Fibroblast of the conjunctiva (primary cell): Measurements from ENCODE around the gene PALLD.
"Not testable (repeated sequence)": the region's sequence is repeated elsewhere in the genome, so short reads cannot be mapped to it uniquely, and the experiment has no call there.

Source experiments
- DNase-seq: peaks from one replicate; pipeline ENCODE4 v3.0.0-alpha.2; 2010; ENCODE audit warnings: low read depth

PALLD gene

GRCh38 chr4:168678751-168679366 is 182.0 kb downstream of the PALLD start:
- no peak for DNase-seq

- DNase-seq: no peak
Observed at GRCh38 chr4:168679397-168679796, 182.5 kb downstream of the PALLD start.

- DNase-seq: no peak
Observed at GRCh38 chr4:168679819-168680218, 183.0 kb downstream of the PALLD start.

- DNase-seq: no peak
Observed at GRCh38 chr4:168682898-168683500, 186.1 kb downstream of the PALLD start.

- DNase-seq: no peak
Observed at GRCh38 chr4:168683595-168683994, 186.7 kb downstream of the PALLD start.

GRCh38 chr4:168685136-168685809 is 188.4 kb downstream of the PALLD start:
- no peak for DNase-seq

- no peak for DNase-seq
Observed at GRCh38 chr4:168688584-168688983, 191.7 kb downstream of the PALLD start.

- DNase-seq: no peak
Observed at GRCh38 chr4:168689791-168690190, 192.9 kb downstream of the PALLD start.

GRCh38 chr4:168690199-168690598 is 193.3 kb downstream of the PALLD start:
- no peak for DNase-seq

- DNase-seq: no peak
Observed at GRCh38 chr4:168691631-168692369, 194.9 kb downstream of the PALLD start.

- no peak for DNase-seq
Observed at GRCh38 chr4:168693750-168694490, 197.1 kb downstream of the PALLD start.

- DNase-seq: no peak
Observed at GRCh38 chr4:168694667-168695066, 197.8 kb downstream of the PALLD start.

- no peak for DNase-seq
Observed at GRCh38 chr4:168695288-168695687, 198.4 kb downstream of the PALLD start.

- no peak for DNase-seq
Observed at GRCh38 chr4:168696280-168696679, 199.4 kb downstream of the PALLD start.

- no peak for DNase-seq
Observed at GRCh38 chr4:168696826-168697225, 200.0 kb downstream of the PALLD start.

GRCh38 chr4:168699224-168699878 is 202.5 kb downstream of the PALLD start:
- DNase-seq: no peak

GRCh38 chr4:168701061-168701460 is 204.2 kb downstream of the PALLD start:
- no peak for DNase-seq

GRCh38 chr4:168702581-168703087 is 205.8 kb downstream of the PALLD start:
- DNase-seq: not testable (repeated sequence)

- no peak for DNase-seq
Observed at GRCh38 chr4:168705121-168705520, 208.3 kb downstream of the PALLD start.

GRCh38 chr4:168707205-168707604 is 210.4 kb downstream of the PALLD start:
- DNase-seq: no peak

- no peak for DNase-seq
Observed at GRCh38 chr4:168708108-168708507, 211.3 kb downstream of the PALLD start.
